Measurements from ENCODE around the gene ANTXR1. TPM values are rescaled to one million over a fixed set of nuclear protein-coding genes. Genes with fewer than 3 reads are reported as not detected.

The ANTXR1 gene
- total and polyA plus RNA-seq, 9 of the 15 experiments (the other 6 are each of a cell fraction or from before 2014, with no cell fraction given), result 0.07 to 1.00 (median 0.54) TPM

DNA sequence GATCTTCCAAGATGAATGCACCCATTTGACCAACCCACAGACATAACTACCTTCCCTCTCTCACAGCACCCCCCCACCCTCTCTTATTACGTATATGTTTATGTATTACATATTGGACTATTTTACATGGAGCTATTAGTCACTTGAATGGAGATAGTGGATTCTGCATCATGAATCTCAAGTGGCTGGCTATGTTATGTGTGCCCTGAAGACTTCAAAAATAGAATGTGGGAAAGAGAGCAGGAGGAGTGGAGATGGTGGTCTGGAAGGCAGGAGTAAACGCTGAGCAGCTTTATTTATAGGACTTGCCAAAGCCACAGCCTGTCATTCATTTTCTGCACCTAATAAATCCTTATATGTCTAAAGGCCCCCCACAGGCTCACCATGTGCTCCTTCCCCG lies 4.9 kb downstream of the ANTXR1 start (continued):
- no peak for TF ChIP-seq CHCHD3 (CRISPR knock-in tag; IDR thresholded peaks at IDR 0.05)
- no peak for TF ChIP-seq RBM25 (IDR thresholded peaks at IDR 0.05; ENCODE audit: low read depth, low read length, severe bottlenecking)
- no peak for TF ChIP-seq U2AF2 (optimal IDR thresholded peaks at IDR 0.05; ENCODE audit: low read depth, low read length)
- TF ChIP-seq, protein P1, sequence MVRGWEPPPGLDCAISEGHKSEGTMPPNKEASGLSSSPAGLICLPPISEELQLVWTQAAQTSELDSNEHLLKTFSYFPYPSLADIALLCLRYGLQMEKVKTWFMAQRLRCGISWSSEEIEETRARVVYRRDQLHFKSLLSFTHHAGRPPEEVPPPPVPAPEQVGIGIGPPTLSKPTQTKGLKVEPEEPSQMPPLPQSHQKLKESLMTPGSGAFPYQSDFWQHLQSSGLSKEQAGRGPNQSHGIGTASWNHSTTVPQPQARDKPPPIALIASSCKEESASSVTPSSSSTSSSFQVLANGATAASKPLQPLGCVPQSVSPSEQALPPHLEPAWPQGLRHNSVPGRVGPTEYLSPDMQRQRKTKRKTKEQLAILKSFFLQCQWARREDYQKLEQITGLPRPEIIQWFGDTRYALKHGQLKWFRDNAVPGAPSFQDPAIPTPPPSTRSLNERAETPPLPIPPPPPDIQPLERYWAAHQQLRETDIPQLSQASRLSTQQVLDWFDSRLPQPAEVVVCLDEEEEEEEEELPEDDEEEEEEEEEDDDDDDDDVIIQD (CRISPR knock-in tag; IDR thresholded peaks at IDR 0.05), result no peak

DNA sequence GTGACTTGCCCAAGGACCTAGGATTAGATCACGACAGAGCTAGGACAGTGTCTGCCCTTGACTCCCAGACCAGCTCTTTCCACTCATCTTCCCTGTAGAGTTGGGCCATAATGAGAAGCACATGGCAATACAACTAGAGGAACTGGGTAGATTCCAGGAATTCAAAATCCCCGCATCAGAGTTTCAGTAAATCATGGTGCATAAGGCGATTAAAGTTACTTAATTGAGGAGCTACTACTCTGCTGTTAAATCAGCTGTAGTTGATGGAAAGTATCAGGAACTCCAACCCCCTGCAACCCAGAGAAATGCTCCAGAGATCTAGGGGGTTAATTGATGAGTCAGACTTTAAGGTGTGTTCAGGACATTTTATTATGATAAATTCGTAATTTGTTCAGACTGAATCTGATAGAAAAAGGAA lies 5.7 kb downstream of the ANTXR1 start:
- ChIA-PET POLR2A (interaction anchor here (1.2 kb wide), 1 partner anchor 223 kb away, joined by 3 read pairs; no protein-coding TSS in a partner anchor), CTCF (ENCODE audit: low intra/inter-chr PET ratio) (no interaction called here)
- Histone ChIP-seq H3K9me1 (ENCODE audit: control insufficient read depth, insufficient read depth, low read length) (no peaks in the 10 kb centered on the region), H2AFZ (ENCODE audit: low read depth, low read length) (no peak overlapping the region), H3K79me2 (ENCODE audit: control insufficient read depth, insufficient read depth, low read length) (no peaks in the 10 kb centered on the region), H3K4me1 (replicated peaks in 1 of 2; ENCODE audit: control insufficient read depth in 2 of 2, insufficient read depth in 2 of 2, low read length in 2 of 2) (peaks cover 2 to 3% of the 10 kb centered on the region in 2 experiments; a peak in 2 of 5 replicates), H4K20me1 (replicated peaks; ENCODE audit: control insufficient read depth, insufficient read depth, low read length) (no peaks in the 10 kb centered on the region; the same call in 1 of the 2 replicates), H3K4me3 (no peak overlapping the region), H3K9me3 (replicated peaks; ENCODE audit: control insufficient read depth, insufficient read depth, low read depth, low read length) (no peaks in the 10 kb centered on the region), H3K9ac (ENCODE audit: insufficient read depth in 1 of 2, low read depth in 2 of 2, low read length in 2 of 2) (no peak overlapping the region), H3K27me3 (ENCODE audit: control insufficient read depth in 2 of 2, insufficient read depth in 2 of 2, low read length in 2 of 2) (peaks cover 14 to 18% of the 10 kb centered on the region in 2 experiments; a peak in 3 of 5 replicates), H3K4me2 (ENCODE audit: insufficient read depth, low read length) (no peak overlapping the region), H3K27ac (ENCODE audit: extremely low read depth, low read depth, low read length) (no peak overlapping the region), H3K36me3 (ENCODE audit: control insufficient read depth, insufficient read depth, low read length) (no peaks in the 10 kb centered on the region)
- DNase-seq (ENCODE audit: extremely low read depth in 1 of 4, low spot score in 3 of 4) (no peak), FAIRE-seq (no peak), ATAC-seq (no peak)
- no TSS peak for BruUV-seq (replicated peaks)
- in situ Hi-C loops (cut with MboI), result no loop called here
- intact Hi-C loops (cut with micrococcal nuclease), result no loop called here
- 0% methylated on average over 4 of the region's 4 CpGs for WGBS (ENCODE audit: insufficient coverage, low coverage, missing lambda C conversion rate)
- TF ChIP-seq, protein P2, sequence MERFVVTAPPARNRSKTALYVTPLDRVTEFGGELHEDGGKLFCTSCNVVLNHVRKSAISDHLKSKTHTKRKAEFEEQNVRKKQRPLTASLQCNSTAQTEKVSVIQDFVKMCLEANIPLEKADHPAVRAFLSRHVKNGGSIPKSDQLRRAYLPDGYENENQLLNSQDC (CRISPR knock-in tag; IDR thresholded peaks at IDR 0.05), result no peak
- TF ChIP-seq ZNF316 (IDR thresholded peaks at IDR 0.05), result 0 out of 2 replicates have a peak, but pooled peaks have one; percentile 5
